Forelimb muscle (tissue), 1 donor: ENCODE measurements around the gene HPS3. TPM values are rescaled to one million over a fixed set of nuclear protein-coding genes. Genes with fewer than 3 reads are reported as not detected.

Source experiments
- DNase-seq: peaks from one replicate; pipeline ENCODE4 v3.0.0-alpha.2; 2013; ENCODE audit warnings: low read depth
- polyA plus RNA-seq: library from polyadenylated mRNA; unstranded; fragments of 120-200 nt; gene quantifications from one replicate; pipeline ENCODE4 v1.2.1, GENCODE V29; 2013; ENCODE audit not compliant: insufficient read length

Gene HPS3
- polyA plus RNA-seq, 1 donor: 10.6 TPM

- no peak for DNase-seq
Measured at GRCh38 chr3:149122721-149123578, 6.5 kb upstream of the HPS3 start.

- no peak for DNase-seq
Measured at GRCh38 chr3:149128821-149129220, 617 bp upstream of the HPS3 start.

- DNase-seq: no peak
Measured at GRCh38 chr3:149131589-149131988, 2.2 kb downstream of the HPS3 start.

- no peak for DNase-seq
Measured at GRCh38 chr3:149134575-149134974, 5.1 kb downstream of the HPS3 start.

GRCh38 chr3:149142682-149143081 lies 13.2 kb downstream of the HPS3 start:
- DNase-seq: no peak

- DNase-seq: no peak
Measured at GRCh38 chr3:149145356-149145755, 15.9 kb downstream of the HPS3 start.

- DNase-seq: no peak
Measured at GRCh38 chr3:149145974-149146373, 16.5 kb downstream of the HPS3 start.

GRCh38 chr3:149150436-149150835 lies 21.0 kb downstream of the HPS3 start:
- no peak for DNase-seq

GRCh38 chr3:149151843-149152242 lies 22.4 kb downstream of the HPS3 start:
- DNase-seq: no peak

- no peak for DNase-seq
Measured at GRCh38 chr3:149152420-149152819, 23.0 kb downstream of the HPS3 start.

- DNase-seq: no peak
Measured at GRCh38 chr3:149153402-149153801, 24.0 kb downstream of the HPS3 start.

- DNase-seq: no peak
Measured at GRCh38 chr3:149160754-149161300, 31.4 kb downstream of the HPS3 start.

GRCh38 chr3:149162007-149162406 lies 32.6 kb downstream of the HPS3 start:
- no peak for DNase-seq

GRCh38 chr3:149163066-149163465 lies 33.6 kb downstream of the HPS3 start:
- no peak for DNase-seq

- DNase-seq: no peak
Measured at GRCh38 chr3:149167898-149168297, 38.5 kb downstream of the HPS3 start.

GRCh38 chr3:149170672-149171071 lies 41.2 kb downstream of the HPS3 start:
- DNase-seq: no peak

- DNase-seq: no peak
Measured at GRCh38 chr3:149174901-149175300, 45.5 kb downstream of the HPS3 start.

GRCh38 chr3:149177122-149177521 lies 47.7 kb downstream of the HPS3 start:
- DNase-seq: no peak

- no peak for DNase-seq
Measured at GRCh38 chr3:149179220-149179619, 49.8 kb downstream of the HPS3 start.

- peak; percentile 70 for DNase-seq
Measured at GRCh38 chr3:149180057-149180573, 50.7 kb downstream of the HPS3 start.

- no peak for DNase-seq
Measured at GRCh38 chr3:149181182-149181581, 51.7 kb downstream of the HPS3 start.

- DNase-seq: no peak
Measured at GRCh38 chr3:149186219-149186618, 56.8 kb downstream of the HPS3 start.

- DNase-seq: no peak
Measured at GRCh38 chr3:149186721-149187120, 57.3 kb downstream of the HPS3 start.
